Mesenchymal stem cell (in vitro differentiated cells and primary cell): Measurements from ENCODE around the gene VEGFB.
A peak's percentile ranks its signal among the peaks of the same experiment; 100 is the strongest.

Experiments
- DNase-seq: peaks from one replicate; pipeline ENCODE4 v3.0.0-alpha.2; 2013
- H2AFZ ChIP-seq: one replicate; pipeline ENCODE4 v1.6.1; 2013; ENCODE audit warnings: low read depth, mild to moderate bottlenecking, control low read depth, inconsistent platforms, low read length, moderate library complexity
- H2AK5ac ChIP-seq: 2 replicates; pipeline ENCODE4 v1.6.1; 2013; ENCODE audit warnings: low read length, moderate library complexity, mild to moderate bottlenecking, inconsistent platforms; ENCODE audit not compliant: severe bottlenecking
- H2BK120ac ChIP-seq: one replicate; pipeline ENCODE4 v1.6.1; 2013; ENCODE audit warnings: low read depth, mild to moderate bottlenecking, inconsistent platforms, low read length, moderate library complexity
- H2BK12ac ChIP-seq, 2 experiments: one replicate each; pipeline ENCODE4 v1.6.1; 2013; ENCODE audit warnings: inconsistent platforms in 2 of 2, low read length in 2 of 2, mild to moderate bottlenecking in 2 of 2, moderate library complexity in 2 of 2, control low read depth in 1 of 2
- H2BK15ac ChIP-seq: one replicate; pipeline ENCODE4 v1.6.1; 2013; ENCODE audit warnings: mild to moderate bottlenecking, low read depth, inconsistent platforms; ENCODE audit not compliant: poor library complexity, severe bottlenecking
- H2BK5ac ChIP-seq: 2 replicates; pipeline ENCODE4 v1.6.1; 2013; ENCODE audit warnings: low read depth, mild to moderate bottlenecking, low read length, control low read depth, inconsistent platforms; ENCODE audit not compliant: poor library complexity, severe bottlenecking
- H3K14ac ChIP-seq, 2 experiments: one replicate each; pipeline ENCODE4 v1.6.1; 2013; ENCODE audit warnings: inconsistent platforms in 2 of 2, low read length in 2 of 2, control low read depth in 1 of 2, mild to moderate bottlenecking in 1 of 2, moderate library complexity in 1 of 2
- H3K18ac ChIP-seq, 2 experiments: one replicate each; pipeline ENCODE4 v1.6.1; 2013; ENCODE audit warnings: inconsistent platforms in 2 of 2, low read length in 2 of 2, control low read depth in 1 of 2, low read depth in 1 of 2, mild to moderate bottlenecking in 1 of 2
- H3K23ac ChIP-seq, 2 experiments: one replicate each; pipeline ENCODE4 v1.6.1; 2013; ENCODE audit warnings: inconsistent platforms in 2 of 2, low read length in 2 of 2, mild to moderate bottlenecking in 2 of 2, moderate library complexity in 2 of 2, control low read depth in 1 of 2
- H3K27ac ChIP-seq: 2 replicates; pipeline ENCODE4 v1.5.1; 2013; ENCODE audit warnings: mild to moderate bottlenecking, moderate library complexity, low read length, control low read depth, inconsistent platforms; ENCODE audit not compliant: poor library complexity, severe bottlenecking
- H3K27me3 ChIP-seq, 2 experiments: 2 replicates each; pipeline versions ENCODE4 v1.6.1 to v1.7.0; 2013; ENCODE audit warnings: low read length in 2 of 2, mild to moderate bottlenecking in 2 of 2, moderate library complexity in 2 of 2, control low read depth in 1 of 2, inconsistent platforms in 1 of 2; ENCODE audit not compliant: control insufficient read depth in 1 of 2, insufficient read depth in 1 of 2
- H3K36me3 ChIP-seq, 2 experiments: 2 replicates each; pipeline versions ENCODE4 v1.6.1 to v1.7.0; 2013; ENCODE audit warnings: low read length in 2 of 2, control low read depth in 1 of 2, inconsistent platforms in 1 of 2, low read depth in 1 of 2, mild to moderate bottlenecking in 1 of 2; ENCODE audit not compliant: insufficient read depth in 2 of 2, control insufficient read depth in 1 of 2
- H3K4ac ChIP-seq, 2 experiments: one replicate each; pipeline ENCODE4 v1.6.1; 2013; ENCODE audit warnings: inconsistent platforms in 2 of 2, low read length in 2 of 2, mild to moderate bottlenecking in 2 of 2, moderate library complexity in 2 of 2, control low read depth in 1 of 2, low read depth in 1 of 2
- H3K4me1 ChIP-seq: 2 replicates; pipeline ENCODE4 v1.6.1; 2013; ENCODE audit warnings: low read depth, low read length, control low read depth; ENCODE audit not compliant: control insufficient read depth, insufficient read depth
- H3K4me2 ChIP-seq: 2 replicates; pipeline ENCODE4 v1.6.1; 2013; ENCODE audit warnings: low read length, mild to moderate bottlenecking, inconsistent platforms; ENCODE audit not compliant: poor library complexity, severe bottlenecking
- H3K4me3 ChIP-seq, 2 experiments: 2 replicates each; pipeline versions ENCODE4 v1.5.1 to v1.7.0; 2013; ENCODE audit warnings: low read length in 2 of 2, mild to moderate bottlenecking in 2 of 2, control low read depth in 1 of 2, low read depth in 1 of 2; ENCODE audit not compliant: insufficient read depth in 1 of 2
- H3K79me1 ChIP-seq: replicated peaks from 2 replicates; pipeline ENCODE4 v1.6.1; 2013; ENCODE audit warnings: mild to moderate bottlenecking, control low read depth, low read length, inconsistent platforms; ENCODE audit not compliant: poor library complexity, severe bottlenecking
- H3K9ac ChIP-seq: 2 replicates; pipeline ENCODE4 v1.7.0; 2013; ENCODE audit warnings: mild to moderate bottlenecking, low read length, moderate library complexity
- H3K9me3 ChIP-seq: 2 replicates; pipeline ENCODE4 v1.7.0; 2013; ENCODE audit warnings: mild to moderate bottlenecking, low read length; ENCODE audit not compliant: control insufficient read depth
- H4K8ac ChIP-seq: one replicate; pipeline ENCODE4 v1.6.1; 2013; ENCODE audit warnings: inconsistent platforms, mild to moderate bottlenecking, low read length, moderate library complexity
- H4K91ac ChIP-seq: one replicate; pipeline ENCODE4 v1.6.1; 2013; ENCODE audit warnings: mild to moderate bottlenecking, low read length, inconsistent platforms
- WGBS: methylation state at CpG from one replicate; pipeline ENCODE4 v1.1.7; 2013; ENCODE audit warnings: mixed read lengths; 5-methylcytosine and 5-hydroxymethylcytosine counted together

VEGFB gene

GRCh38 chr11:64241491-64242374 lies 7.3 kb downstream of the VEGFB start:
- Histone ChIP-seq H3K27ac (peak overlapping the region; percentile 36), H3K4me2 (peak overlapping the region; percentile 95), H3K4me1 (peaks cover 37% of the 10 kb centered on the region), H2AFZ (no peak overlapping the region), H2BK12ac (peak overlapping the region in 1 of 2 experiments; percentile 65), H3K18ac (peak overlapping the region; percentile 14 to 90), H3K9me3 (no peaks in the 10 kb centered on the region), H3K27me3 (no peaks in the 10 kb centered on the region), H3K23ac (peak overlapping the region in 1 of 2 experiments; percentile 10), H2BK15ac (peak overlapping the region; percentile 99), H3K4me3 (peak overlapping the region; percentile 74 to 89), H3K4ac (peak overlapping the region; percentile 40 to 98), H4K8ac (peak overlapping the region; percentile 78), H2BK120ac (peak overlapping the region; percentile 82), H3K79me1 (peaks cover 17% of the 10 kb centered on the region), H3K36me3 (peaks cover 42 to 51% of the 10 kb centered on the region in 2 experiments), H4K91ac (peak overlapping the region; percentile 89), H2AK5ac (peak overlapping the region; percentile 59), H3K9ac (peak overlapping the region; percentile 91), H3K14ac (peak overlapping the region in 1 of 2 experiments; percentile 82), H2BK5ac (peak overlapping the region; percentile 54)
- DNase-seq: peak; percentile 59
- under 1% methylated on average over 47 of the region's 63 CpGs for WGBS

GRCh38 chr11:64243236-64243854 lies 9.0 kb downstream of the VEGFB start:
- Histone ChIP-seq H2BK12ac (no peak overlapping the region), H2BK120ac (no peak overlapping the region), H3K4me2 (no peak overlapping the region), H3K9ac (peak overlapping the region; percentile 91), H4K91ac (no peak overlapping the region), H2AFZ (no peak overlapping the region), H3K18ac (no peak overlapping the region), H3K23ac (peak overlapping the region in 1 of 2 experiments; percentile 61), H3K27me3 (no peaks in the 10 kb centered on the region), H3K4me1 (peaks cover 41% of the 10 kb centered on the region), H3K36me3 (peaks cover 29 to 38% of the 10 kb centered on the region in 2 experiments), H4K8ac (no peak overlapping the region), H2AK5ac (no peak overlapping the region), H3K14ac (peak overlapping the region in 1 of 2 experiments; percentile 33), H3K9me3 (no peaks in the 10 kb centered on the region), H3K4ac (no peak overlapping the region), H3K27ac (peak overlapping the region; percentile 0), H2BK5ac (no peak overlapping the region), H2BK15ac (no peak overlapping the region), H3K79me1 (peaks cover 9% of the 10 kb centered on the region), H3K4me3 (peak overlapping the region in 1 of 2 experiments; percentile 89)
- no peak for DNase-seq
- WGBS: 81% methylated on average over 5 of the region's 8 CpGs

- Histone ChIP-seq H2BK12ac (no peak overlapping the region), H3K23ac (no peak overlapping the region), H2BK5ac (no peak overlapping the region), H3K4me2 (no peak overlapping the region), H2BK15ac (no peak overlapping the region), H2AK5ac (no peak overlapping the region), H3K9me3 (no peaks in the 10 kb centered on the region), H3K27me3 (no peaks in the 10 kb centered on the region), H4K8ac (no peak overlapping the region), H3K14ac (no peak overlapping the region), H3K4me3 (peak overlapping the region in 1 of 2 experiments; percentile 51), H3K27ac (peak overlapping the region; percentile 1), H3K9ac (peak overlapping the region; percentile 93), H2BK120ac (no peak overlapping the region), H2AFZ (no peak overlapping the region), H3K4ac (no peak overlapping the region), H3K36me3 (peaks cover 22 to 30% of the 10 kb centered on the region in 2 experiments), H4K91ac (no peak overlapping the region), H3K79me1 (peaks cover 10% of the 10 kb centered on the region), H3K18ac (no peak overlapping the region), H3K4me1 (peaks cover 41% of the 10 kb centered on the region)
- DNase-seq: no peak
- WGBS: 76% methylated on average over 3 of the region's 5 CpGs
Measured at GRCh38 chr11:64244107-64244506, 9.7 kb downstream of the VEGFB start.

DNA sequence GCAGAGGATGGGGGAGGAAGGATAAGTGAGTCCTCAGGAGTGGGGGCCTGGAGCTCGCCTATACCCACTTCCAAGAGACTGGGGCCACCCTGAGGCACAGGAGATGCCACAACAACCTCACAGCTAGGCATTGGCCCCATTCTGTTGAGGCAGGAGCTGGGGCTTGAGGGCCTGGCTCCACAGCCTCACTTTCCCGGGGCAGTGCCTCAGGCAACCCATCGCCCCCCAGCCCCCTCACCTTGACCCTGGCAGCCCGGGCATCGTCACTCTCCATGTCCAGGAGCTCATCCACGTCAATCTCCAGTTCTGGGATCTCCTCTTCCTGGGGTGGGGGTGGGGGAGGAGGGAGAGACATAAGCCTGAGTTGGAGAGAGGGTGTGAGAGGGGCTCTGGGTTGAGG lies 10.6 kb downstream of the VEGFB start:
- peak overlapping the region; percentile 10 for H2BK5ac ChIP-seq
- H3K4me2 ChIP-seq: peak overlapping the region; percentile 89
- no peak overlapping the region for H2BK15ac ChIP-seq
- peak overlapping the region in 1 of 2 experiments; percentile 81 for H3K23ac ChIP-seq
- H3K4ac ChIP-seq: peak overlapping the region in 1 of 2 experiments; percentile 38
- H3K4me1 ChIP-seq: peaks cover 41% of the 10 kb centered on the region
- H3K9me3 ChIP-seq: no peaks in the 10 kb centered on the region
- H3K4me3 ChIP-seq: peak overlapping the region; percentile 75 to 95
- H2AFZ ChIP-seq: no peak overlapping the region
- peak overlapping the region in 1 of 2 experiments; percentile 29 for H3K18ac ChIP-seq
- H3K27ac ChIP-seq: peak overlapping the region; percentile 79
- no peaks in the 10 kb centered on the region for H3K27me3 ChIP-seq
- peak overlapping the region; percentile 12 for H4K8ac ChIP-seq
- peak overlapping the region in 1 of 2 experiments; percentile 57 for H3K14ac ChIP-seq
- H2BK12ac ChIP-seq: peak overlapping the region in 1 of 2 experiments; percentile 60
- H4K91ac ChIP-seq: no peak overlapping the region
- peaks cover 15 to 26% of the 10 kb centered on the region in 2 experiments for H3K36me3 ChIP-seq
- DNase-seq: no peak
- H3K9ac ChIP-seq: peak overlapping the region; percentile 93
- H2AK5ac ChIP-seq: peak overlapping the region; percentile 68
- 100% methylated on average over 1 of the region's 6 CpGs for WGBS
- peaks cover 6% of the 10 kb centered on the region for H3K79me1 ChIP-seq
- peak overlapping the region; percentile 27 for H2BK120ac ChIP-seq
